ENCODE results near the gene SLC39A11.

Gene SLC39A11

GRCh38 chr17:73042809-73043685 is 49.4 kb downstream of the SLC39A11 start:
- DNase-seq (ENCODE audit: low spot score): no peak

GRCh38 chr17:73042225-73042624 is 50.3 kb downstream of the SLC39A11 start:
- no peak for DNase-seq (ENCODE audit: low spot score)

- no peak for DNase-seq (ENCODE audit: low spot score)
These were observed 53.2 kb downstream of the SLC39A11 start for GRCh38 chr17:73039282-73039681.

GRCh38 chr17:73031472-73031871 is 61.0 kb downstream of the SLC39A11 start:
- DNase-seq (ENCODE audit: low spot score): no peak

GRCh38 chr17:73030995-73031394 is 61.5 kb downstream of the SLC39A11 start:
- DNase-seq (ENCODE audit: low spot score): no peak

- DNase-seq (ENCODE audit: low spot score): peak; percentile 61
These were observed 62.0 kb downstream of the SLC39A11 start for GRCh38 chr17:73030501-73030921.

GRCh38 chr17:73029991-73030390 is 62.5 kb downstream of the SLC39A11 start:
- no peak for DNase-seq (ENCODE audit: low spot score)

GRCh38 chr17:73029021-73029420 is 63.5 kb downstream of the SLC39A11 start:
- DNase-seq (ENCODE audit: low spot score): no peak

- no peak for DNase-seq (ENCODE audit: low spot score)
These were observed 64.2 kb downstream of the SLC39A11 start for GRCh38 chr17:73028299-73028755.

GRCh38 chr17:73027130-73027741 is 65.3 kb downstream of the SLC39A11 start:
- DNase-seq (ENCODE audit: low spot score): no peak

- no peak for DNase-seq (ENCODE audit: low spot score)
These were observed 67.4 kb downstream of the SLC39A11 start for GRCh38 chr17:73025041-73025560.

- no peak for DNase-seq (ENCODE audit: low spot score)
These were observed 68.7 kb downstream of the SLC39A11 start for GRCh38 chr17:73023759-73024158.

- DNase-seq (ENCODE audit: low spot score): no peak
These were observed 69.8 kb downstream of the SLC39A11 start for GRCh38 chr17:73022694-73023093.

- no peak for DNase-seq (ENCODE audit: low spot score)
These were observed 70.7 kb downstream of the SLC39A11 start for GRCh38 chr17:73021771-73022170.

- DNase-seq (ENCODE audit: low spot score): no peak
These were observed 72.4 kb downstream of the SLC39A11 start for GRCh38 chr17:73020110-73020509.

- DNase-seq (ENCODE audit: low spot score): no peak
These were observed 73.9 kb downstream of the SLC39A11 start for GRCh38 chr17:73018599-73018998.

- no peak for DNase-seq (ENCODE audit: low spot score)
These were observed 74.8 kb downstream of the SLC39A11 start for GRCh38 chr17:73017658-73018057.

- DNase-seq (ENCODE audit: low spot score): no peak
These were observed 76.7 kb downstream of the SLC39A11 start for GRCh38 chr17:73015722-73016276.

GRCh38 chr17:73013816-73014663 is 78.4 kb downstream of the SLC39A11 start:
- DNase-seq (ENCODE audit: low spot score): no peak

GRCh38 chr17:73013301-73013700 is 79.2 kb downstream of the SLC39A11 start:
- no peak for DNase-seq (ENCODE audit: low spot score)

GRCh38 chr17:73011016-73011486 is 81.4 kb downstream of the SLC39A11 start:
- no peak for DNase-seq (ENCODE audit: low spot score)

- no peak for DNase-seq (ENCODE audit: low spot score)
These were observed 82.1 kb downstream of the SLC39A11 start for GRCh38 chr17:73010414-73010813.
